Measurements from ENCODE around the gene FBH1. TPM values are rescaled to one million over a fixed set of nuclear protein-coding genes. Genes with fewer than 3 reads are reported as not detected.

Gene FBH1
- total RNA-seq, 2 experiments from 2014 or later = 33.9 to 34.2 TPM

- ATAC-seq (ENCODE audit: poor library complexity) (peak; percentile 15), DNase-seq (peak in 10 of 14 experiments; percentile 14 to 69 (median 38))
- Histone ChIP-seq H3K27ac (ENCODE audit: low read depth in 1 of 2, low read length in 2 of 2) (peak overlapping the region; percentile 55 to 64), H3K36me3 (ENCODE audit: insufficient read depth, low read length) (no peaks in the 10 kb centered on the region), H3K27me3 (ENCODE audit: control insufficient read depth in 1 of 2, insufficient read depth in 2 of 2, low read length in 2 of 2) (no peaks in the 10 kb centered on the region), H3K9me3 (ENCODE audit: control insufficient read depth in 1 of 2, insufficient read depth in 1 of 2, low read length in 2 of 2) (no peaks in the 10 kb centered on the region), H3K4me1 (ENCODE audit: insufficient read depth, low read length) (peaks cover 29% of the 10 kb centered on the region), H3K4me3 (ENCODE audit: low read length) (peak overlapping the region; percentile 91)
- ChIA-PET POLR2A (interaction anchor here (0.6 to 1.8 kb wide), 17 partner anchors 16 to 699 kb away, joined by 3 to 12 read pairs (median 4); partner anchors contain the start of genes ANKRD16 and FBH1), CTCF (interaction anchor here (1.0 to 1.3 kb wide), 3 partner anchors 38 to 110 kb away, joined by 3 to 8 read pairs (median 3); no protein-coding TSS in a partner anchor)
- peak overlapping the region; percentile 87 for H3K27ac Mint-ChIP-seq
- H3K4me1 Mint-ChIP-seq (ENCODE audit: low read depth) = peaks cover 24% of the 10 kb centered on the region
- H3K27me3 Mint-ChIP-seq = no peaks in the 10 kb centered on the region
- intact Hi-C loops (cut with DNase I, micrococcal nuclease) = loop anchor here in 1 of 2 experiments (5.0 kb wide), 2 partner anchors 71 to 84 kb away; partner anchors contain the start of gene FBH1
- H3K4me3 Mint-ChIP-seq = peak overlapping the region; percentile 95
- TF ChIP-seq CTCF (IDR thresholded peaks at IDR 0.05) = no peak
- peaks cover 9% of the 10 kb centered on the region for H3K36me3 Mint-ChIP-seq (ENCODE audit: low read depth)
- no peaks in the 10 kb centered on the region for H3K9me3 Mint-ChIP-seq
These were observed 86.7 kb downstream of the FBH1 start for GRCh38 chr10:5976512-5977470.

- H3K4me3 ChIP-seq (ENCODE audit: low read length) = peak within 1 kb of the TSS; percentile 91
These were observed 87.6 kb downstream of the FBH1 start, which contains the start of gene IL15RA for GRCh38 chr10:5977471-5978229. Gene IL15RA, minus strand, starts transcription at chr10:5977543. Its CDS starts 51 bp downstream, at chr10:5977492.

More at GRCh38 chr10:5977471-5978229, 87.6 kb downstream of the FBH1 start, which contains the start of gene IL15RA:
- TF ChIP-seq CTCF (IDR thresholded peaks at IDR 0.05) = no peak
- Histone ChIP-seq H3K27ac (ENCODE audit: low read depth in 1 of 2, low read length in 2 of 2) (peak within 1 kb of the TSS; percentile 55 to 64), H3K27me3 (ENCODE audit: control insufficient read depth in 1 of 2, insufficient read depth in 2 of 2, low read length in 2 of 2) (no peaks in the 10 kb centered on the region), H3K9me3 (ENCODE audit: control insufficient read depth in 1 of 2, insufficient read depth in 1 of 2, low read length in 2 of 2) (no peaks in the 10 kb centered on the region), H3K36me3 (ENCODE audit: insufficient read depth, low read length) (no peaks in the 10 kb centered on the region), H3K4me1 (ENCODE audit: insufficient read depth, low read length) (peaks cover 25% of the 10 kb centered on the region)
- ATAC-seq (ENCODE audit: poor library complexity) (peak; percentile 76), DNase-seq (peak; percentile 61 to 92 (median 76))
- ChIA-PET POLR2A (interaction anchor here (0.6 to 1.8 kb wide), 14 partner anchors 17 to 186 kb away, joined by 3 to 7 read pairs (median 4); no protein-coding TSS in a partner anchor), CTCF (interaction anchor here (0.6 to 1.4 kb wide), 5 partner anchors 10 to 221 kb away, joined by 3 to 8 read pairs (median 3); no protein-coding TSS in a partner anchor)
- no peaks in the 10 kb centered on the region for H3K9me3 Mint-ChIP-seq
- no peaks in the 10 kb centered on the region for H3K27me3 Mint-ChIP-seq
- peak within 1 kb of the TSS; percentile 97 for H3K4me3 Mint-ChIP-seq
- intact Hi-C loops (cut with DNase I, micrococcal nuclease) = loop anchor here in 1 of 2 experiments (5.0 kb wide), 2 partner anchors 70 to 85 kb away; partner anchors contain the start of gene FBH1
- peaks cover 21% of the 10 kb centered on the region for H3K4me1 Mint-ChIP-seq (ENCODE audit: low read depth)
- H3K27ac Mint-ChIP-seq = peak within 1 kb of the TSS; percentile 90
- H3K36me3 Mint-ChIP-seq (ENCODE audit: low read depth) = peaks cover 9% of the 10 kb centered on the region
